ENCODE results near the gene TOPBP1.

Gene TOPBP1

DNA sequence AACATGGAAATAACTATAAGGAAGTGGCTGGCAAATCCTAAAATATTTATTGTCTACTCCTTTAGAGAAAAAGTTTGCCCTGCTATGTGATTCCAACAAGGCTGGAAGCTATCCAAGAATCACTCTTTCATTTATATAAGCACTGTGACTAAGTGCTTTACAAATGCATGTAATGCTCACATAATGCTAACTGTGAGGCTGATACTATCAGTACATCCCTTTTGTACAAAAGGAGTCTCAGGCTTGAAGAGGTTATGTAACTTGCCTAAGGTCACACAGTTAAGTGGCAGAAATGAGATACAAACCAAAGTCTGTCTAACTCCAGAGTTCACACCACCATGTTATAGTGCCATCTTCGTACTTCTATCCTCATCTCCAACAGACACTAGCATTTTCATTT, 17.0 kb downstream of the TOPBP1 start:
- no CpG with 5 or more reads among the region's 1 CpG for WGBS (ENCODE audit: extremely low coverage, insufficient coverage, low lambda C conversion rate)
- no peak overlapping the region for H2BK5ac ChIP-seq (ENCODE audit: low read length)
- no peak overlapping the region for H2AK5ac ChIP-seq (ENCODE audit: low read length)
- H3K79me2 ChIP-seq (ENCODE audit: control insufficient read depth, insufficient read depth, low read length): no peaks in the 10 kb centered on the region
- peaks cover 3% of the 10 kb centered on the region for H3K36me3 ChIP-seq (ENCODE audit: control insufficient read depth, insufficient read depth, low read length)
- H3K9ac ChIP-seq (ENCODE audit: low read length): no peak overlapping the region
- H3K4me3 ChIP-seq (ENCODE audit: low read length): no peak overlapping the region
- no peak overlapping the region for H3K56ac ChIP-seq (ENCODE audit: low read length)
- no peak overlapping the region for H3K18ac ChIP-seq (ENCODE audit: low read length)
- H4K8ac ChIP-seq (ENCODE audit: low read depth, low read length): no peak overlapping the region
- no peaks in the 10 kb centered on the region for H3K79me1 ChIP-seq (ENCODE audit: low read length)
- H3K4me1 ChIP-seq (ENCODE audit: control insufficient read depth, low read depth, low read length): no peaks in the 10 kb centered on the region
- no peak overlapping the region for H2BK15ac ChIP-seq (replicated peaks; ENCODE audit: low read depth)
- DNase-seq: no peak
- no peak overlapping the region for H3K23ac ChIP-seq (ENCODE audit: low read length)
- H3K27me3 ChIP-seq (ENCODE audit: insufficient read depth, low read length, poor library complexity): no peaks in the 10 kb centered on the region
- no peak overlapping the region for H3K4ac ChIP-seq (ENCODE audit: low read depth, low read length)
- H3K27ac ChIP-seq (ENCODE audit: low read depth, low read length): no peak overlapping the region
- H4K5ac ChIP-seq (ENCODE audit: low read length): no peak overlapping the region
- H2BK120ac ChIP-seq (ENCODE audit: low read depth, low read length): no peak overlapping the region
- no peak overlapping the region for H3K4me2 ChIP-seq (ENCODE audit: low read length)

DNA sequence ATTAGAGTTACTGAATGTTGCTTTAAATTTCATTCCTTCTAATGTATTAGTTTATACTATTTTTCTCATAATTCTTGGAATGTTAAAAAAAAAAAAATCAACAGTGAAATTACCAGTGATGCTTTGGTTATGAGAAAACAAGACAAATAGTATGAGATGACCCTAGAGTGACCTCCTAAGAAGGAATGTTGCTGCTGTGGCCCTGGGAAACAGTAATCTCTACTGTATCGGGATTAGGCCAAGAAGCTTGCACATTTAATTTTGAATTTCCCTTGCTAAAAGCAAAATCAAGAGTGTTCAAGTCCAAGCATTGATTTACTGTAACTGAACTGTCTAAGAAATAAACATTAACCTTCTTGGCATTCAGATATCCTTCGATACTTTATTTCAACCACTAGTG, 18.1 kb downstream of the TOPBP1 start:
- H2BK15ac ChIP-seq (replicated peaks; ENCODE audit: low read depth): no peak overlapping the region
- H4K8ac ChIP-seq (ENCODE audit: low read depth, low read length): no peak overlapping the region
- no peak overlapping the region for H2AK5ac ChIP-seq (ENCODE audit: low read length)
- no peak for DNase-seq
- H3K27me3 ChIP-seq (ENCODE audit: insufficient read depth, low read length, poor library complexity): no peaks in the 10 kb centered on the region
- H3K18ac ChIP-seq (ENCODE audit: low read length): no peak overlapping the region
- no peak overlapping the region for H3K4me3 ChIP-seq (ENCODE audit: low read length)
- no peak overlapping the region for H3K23ac ChIP-seq (ENCODE audit: low read length)
- WGBS (ENCODE audit: extremely low coverage, insufficient coverage, low lambda C conversion rate): no CpG with 5 or more reads among the region's 2 CpGs
- no peak overlapping the region for H3K9ac ChIP-seq (ENCODE audit: low read length)
- H3K4me2 ChIP-seq (ENCODE audit: low read length): no peak overlapping the region
- no peak overlapping the region for H2BK5ac ChIP-seq (ENCODE audit: low read length)
- no peak overlapping the region for H4K5ac ChIP-seq (ENCODE audit: low read length)
- H3K4ac ChIP-seq (ENCODE audit: low read depth, low read length): no peak overlapping the region
- no peaks in the 10 kb centered on the region for H3K79me2 ChIP-seq (ENCODE audit: control insufficient read depth, insufficient read depth, low read length)
- no peak overlapping the region for H3K56ac ChIP-seq (ENCODE audit: low read length)
- H3K36me3 ChIP-seq (ENCODE audit: control insufficient read depth, insufficient read depth, low read length): peaks cover 3% of the 10 kb centered on the region
- H2BK120ac ChIP-seq (ENCODE audit: low read depth, low read length): no peak overlapping the region
- H3K79me1 ChIP-seq (ENCODE audit: low read length): no peaks in the 10 kb centered on the region
- H3K4me1 ChIP-seq (ENCODE audit: control insufficient read depth, low read depth, low read length): no peaks in the 10 kb centered on the region
- no peak overlapping the region for H3K27ac ChIP-seq (ENCODE audit: low read depth, low read length)

DNA sequence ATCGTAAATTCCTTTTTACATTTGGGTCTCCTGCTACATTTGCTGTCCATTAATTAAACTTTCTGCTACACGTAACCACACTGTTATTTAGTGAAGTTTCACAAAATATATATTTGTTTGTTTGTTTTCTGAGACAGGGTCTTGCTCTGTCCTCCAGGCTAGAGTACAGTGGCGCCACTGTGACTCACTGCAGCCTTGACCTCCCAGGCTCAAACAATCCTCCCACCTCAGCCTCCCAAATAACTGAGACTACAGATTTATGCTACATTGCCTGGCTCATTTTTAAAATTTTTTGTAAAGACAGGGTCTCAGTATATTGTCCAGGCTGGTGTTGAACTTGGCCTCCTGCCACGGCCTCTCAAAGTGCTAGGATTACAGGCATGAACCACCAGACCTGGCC, 20.5 kb downstream of the TOPBP1 start:
- Histone ChIP-seq H2BK5ac (ENCODE audit: low read length) (no peak overlapping the region), H2BK15ac (replicated peaks; ENCODE audit: low read depth) (no peak overlapping the region), H3K36me3 (ENCODE audit: control insufficient read depth, insufficient read depth, low read length) (peaks cover 7% of the 10 kb centered on the region), H2BK120ac (ENCODE audit: low read depth, low read length) (no peak overlapping the region), H3K27ac (ENCODE audit: low read depth, low read length) (no peak overlapping the region), H3K27me3 (ENCODE audit: insufficient read depth, low read length, poor library complexity) (no peaks in the 10 kb centered on the region), H3K79me1 (ENCODE audit: low read length) (no peaks in the 10 kb centered on the region), H3K56ac (ENCODE audit: low read length) (no peak overlapping the region), H3K4me1 (ENCODE audit: control insufficient read depth, low read depth, low read length) (no peaks in the 10 kb centered on the region), H3K4me3 (ENCODE audit: low read length) (no peak overlapping the region), H3K18ac (ENCODE audit: low read length) (no peak overlapping the region), H3K4ac (ENCODE audit: low read depth, low read length) (no peak overlapping the region), H3K4me2 (ENCODE audit: low read length) (no peak overlapping the region), H4K5ac (ENCODE audit: low read length) (no peak overlapping the region), H3K23ac (ENCODE audit: low read length) (no peak overlapping the region), H3K9ac (ENCODE audit: low read length) (no peak overlapping the region), H4K8ac (ENCODE audit: low read depth, low read length) (no peak overlapping the region), H3K79me2 (ENCODE audit: control insufficient read depth, insufficient read depth, low read length) (no peaks in the 10 kb centered on the region), H2AK5ac (ENCODE audit: low read length) (no peak overlapping the region)
- no peak for DNase-seq
- WGBS (ENCODE audit: extremely low coverage, insufficient coverage, low lambda C conversion rate): no CpG with 5 or more reads among the region's 4 CpGs

DNA sequence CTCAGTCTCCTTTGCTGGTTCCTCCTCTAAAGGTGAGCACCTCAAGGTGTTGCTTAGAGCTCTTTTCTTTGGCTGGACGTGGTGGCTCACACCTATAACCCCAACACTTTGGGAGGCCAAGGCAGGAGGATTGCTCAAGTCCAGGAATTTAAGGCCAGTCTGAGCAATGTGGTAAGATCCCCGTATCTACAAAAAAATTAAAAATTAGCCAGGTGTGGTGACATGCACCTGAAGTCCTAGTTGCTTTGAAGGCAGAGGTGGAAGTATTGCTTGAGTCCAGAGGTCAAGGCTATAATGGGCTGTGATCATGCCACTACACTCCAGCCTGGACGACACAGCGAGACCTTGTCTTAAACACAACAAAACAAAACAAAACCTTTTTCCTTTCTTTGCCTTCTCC, 28.3 kb downstream of the TOPBP1 start:
- H4K8ac ChIP-seq (ENCODE audit: low read depth, low read length): no peak overlapping the region
- no peak overlapping the region for H3K9ac ChIP-seq (ENCODE audit: low read length)
- H2BK5ac ChIP-seq (ENCODE audit: low read length): no peak overlapping the region
- peaks cover 6% of the 10 kb centered on the region for H3K36me3 ChIP-seq (ENCODE audit: control insufficient read depth, insufficient read depth, low read length)
- H3K27me3 ChIP-seq (ENCODE audit: insufficient read depth, low read length, poor library complexity): no peaks in the 10 kb centered on the region
- H3K79me2 ChIP-seq (ENCODE audit: control insufficient read depth, insufficient read depth, low read length): peaks cover 1% of the 10 kb centered on the region
- H3K4me2 ChIP-seq (ENCODE audit: low read length): no peak overlapping the region
- H3K23ac ChIP-seq (ENCODE audit: low read length): no peak overlapping the region
- H3K4me3 ChIP-seq (ENCODE audit: low read length): no peak overlapping the region
- DNase-seq: no peak
- H3K79me1 ChIP-seq (ENCODE audit: low read length): peaks cover 4% of the 10 kb centered on the region
- no peak overlapping the region for H3K18ac ChIP-seq (ENCODE audit: low read length)
- no peaks in the 10 kb centered on the region for H3K4me1 ChIP-seq (ENCODE audit: control insufficient read depth, low read depth, low read length)
- H3K4ac ChIP-seq (ENCODE audit: low read depth, low read length): no peak overlapping the region
- WGBS (ENCODE audit: extremely low coverage, insufficient coverage, low lambda C conversion rate): no CpG with 5 or more reads among the region's 4 CpGs
- no peak overlapping the region for H2BK120ac ChIP-seq (ENCODE audit: low read depth, low read length)
- no peak overlapping the region for H3K27ac ChIP-seq (ENCODE audit: low read depth, low read length)
- no peak overlapping the region for H2AK5ac ChIP-seq (ENCODE audit: low read length)
- no peak overlapping the region for H2BK15ac ChIP-seq (replicated peaks; ENCODE audit: low read depth)
- no peak overlapping the region for H3K56ac ChIP-seq (ENCODE audit: low read length)
- no peak overlapping the region for H4K5ac ChIP-seq (ENCODE audit: low read length)

DNA sequence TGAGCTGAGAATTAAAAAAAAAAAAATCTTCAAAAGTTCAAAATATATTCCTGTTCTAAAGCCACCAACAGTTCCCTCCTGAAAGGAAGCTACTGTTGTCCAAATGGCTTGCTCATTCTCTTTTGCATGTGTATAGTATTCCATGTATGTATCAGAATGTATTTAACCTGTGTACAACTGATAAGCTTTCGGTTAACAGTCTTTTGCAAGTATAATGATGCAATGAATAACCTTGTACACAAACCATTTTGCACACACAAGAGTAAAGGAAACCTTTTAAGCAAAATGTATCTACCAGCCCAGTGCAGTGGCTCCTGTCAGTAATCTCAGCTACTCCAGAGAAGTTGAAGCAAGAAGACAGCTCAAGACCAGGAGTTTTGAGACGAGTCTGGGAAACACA, 32.6 kb downstream of the TOPBP1 start:
- Histone ChIP-seq H3K4me3 (ENCODE audit: low read length) (no peak overlapping the region), H3K27me3 (ENCODE audit: insufficient read depth, low read length, poor library complexity) (no peaks in the 10 kb centered on the region), H3K36me3 (ENCODE audit: control insufficient read depth, insufficient read depth, low read length) (peaks cover 3% of the 10 kb centered on the region), H2BK120ac (ENCODE audit: low read depth, low read length) (no peak overlapping the region), H2AK5ac (ENCODE audit: low read length) (no peak overlapping the region), H3K4me2 (ENCODE audit: low read length) (no peak overlapping the region), H4K8ac (ENCODE audit: low read depth, low read length) (no peak overlapping the region), H2BK15ac (replicated peaks; ENCODE audit: low read depth) (no peak overlapping the region), H2BK5ac (ENCODE audit: low read length) (no peak overlapping the region), H3K18ac (ENCODE audit: low read length) (no peak overlapping the region), H3K4ac (ENCODE audit: low read depth, low read length) (no peak overlapping the region), H3K27ac (ENCODE audit: low read depth, low read length) (no peak overlapping the region), H3K4me1 (ENCODE audit: control insufficient read depth, low read depth, low read length) (no peaks in the 10 kb centered on the region), H3K79me2 (ENCODE audit: control insufficient read depth, insufficient read depth, low read length) (no peaks in the 10 kb centered on the region), H3K79me1 (ENCODE audit: low read length) (peaks cover 4% of the 10 kb centered on the region), H4K5ac (ENCODE audit: low read length) (no peak overlapping the region), H3K9ac (ENCODE audit: low read length) (no peak overlapping the region), H3K23ac (ENCODE audit: low read length) (no peak overlapping the region), H3K56ac (ENCODE audit: low read length) (no peak overlapping the region)
- WGBS (ENCODE audit: extremely low coverage, insufficient coverage, low lambda C conversion rate): no CpG with 5 or more reads among the region's 2 CpGs
- DNase-seq: no peak

DNA sequence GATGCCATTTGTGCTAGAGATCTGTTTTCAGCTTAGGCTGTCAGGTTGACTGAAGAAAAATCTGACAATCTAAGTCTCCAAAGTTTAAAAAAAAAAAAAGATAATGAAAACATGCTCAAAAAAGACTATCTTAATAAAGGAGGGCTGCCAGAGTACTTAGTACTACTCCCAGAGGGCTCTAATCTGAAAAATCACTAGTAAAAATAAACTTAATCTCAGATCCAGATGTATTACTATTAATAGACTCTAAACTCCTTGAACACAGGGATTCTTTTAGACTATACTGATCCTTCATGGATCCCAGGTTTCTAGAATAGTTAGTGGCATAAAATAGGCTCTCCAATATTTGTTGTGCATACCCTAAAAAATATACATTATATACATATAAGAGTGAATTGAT, 34.0 kb downstream of the TOPBP1 start:
- Histone ChIP-seq H3K4me3 (ENCODE audit: low read length) (no peak overlapping the region), H3K4me1 (ENCODE audit: control insufficient read depth, low read depth, low read length) (no peaks in the 10 kb centered on the region), H2BK120ac (ENCODE audit: low read depth, low read length) (no peak overlapping the region), H3K79me1 (ENCODE audit: low read length) (no peaks in the 10 kb centered on the region), H2BK15ac (replicated peaks; ENCODE audit: low read depth) (no peak overlapping the region), H3K9ac (ENCODE audit: low read length) (no peak overlapping the region), H2BK5ac (ENCODE audit: low read length) (no peak overlapping the region), H3K27ac (ENCODE audit: low read depth, low read length) (no peak overlapping the region), H3K79me2 (ENCODE audit: control insufficient read depth, insufficient read depth, low read length) (no peaks in the 10 kb centered on the region), H2AK5ac (ENCODE audit: low read length) (no peak overlapping the region), H3K27me3 (ENCODE audit: insufficient read depth, low read length, poor library complexity) (no peaks in the 10 kb centered on the region), H4K8ac (ENCODE audit: low read depth, low read length) (no peak overlapping the region), H3K36me3 (ENCODE audit: control insufficient read depth, insufficient read depth, low read length) (peaks cover 1% of the 10 kb centered on the region), H3K18ac (ENCODE audit: low read length) (no peak overlapping the region), H3K23ac (ENCODE audit: low read length) (no peak overlapping the region), H3K4ac (ENCODE audit: low read depth, low read length) (no peak overlapping the region), H4K5ac (ENCODE audit: low read length) (no peak overlapping the region), H3K56ac (ENCODE audit: low read length) (no peak overlapping the region), H3K4me2 (ENCODE audit: low read length) (no peak overlapping the region)
- no peak for DNase-seq

Measured in mesendoderm (in vitro differentiated cells).